GM18861 (cell line): ENCODE data around the gene MEMO1.

Experiments used
- ATAC-seq: cut with Tn5 transposase; IDR thresholded peaks from one replicate; pipeline ENCODE4 v1.9.1; 2021; ENCODE audit not compliant: unreplicated experiment

Gene MEMO1

DNA sequence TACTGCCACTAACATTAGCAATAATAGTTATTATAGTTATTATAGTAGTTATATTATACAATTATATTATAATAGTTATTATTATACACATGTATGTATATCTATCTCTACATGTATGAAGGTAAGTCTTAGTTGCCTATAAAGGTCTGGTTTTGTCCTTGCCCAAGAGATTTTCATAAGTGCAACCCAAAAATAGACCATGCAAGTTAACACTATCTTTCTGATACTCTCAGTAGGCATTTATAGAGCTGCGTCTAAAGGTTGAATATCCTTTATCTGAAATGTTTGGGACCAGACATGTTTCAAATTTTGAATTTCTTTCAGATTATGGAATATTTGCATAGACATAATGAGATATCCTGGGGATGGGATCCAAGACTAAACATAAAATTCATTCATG, 175.4 kb downstream of the MEMO1 start:
- ATAC-seq: no peak

DNA sequence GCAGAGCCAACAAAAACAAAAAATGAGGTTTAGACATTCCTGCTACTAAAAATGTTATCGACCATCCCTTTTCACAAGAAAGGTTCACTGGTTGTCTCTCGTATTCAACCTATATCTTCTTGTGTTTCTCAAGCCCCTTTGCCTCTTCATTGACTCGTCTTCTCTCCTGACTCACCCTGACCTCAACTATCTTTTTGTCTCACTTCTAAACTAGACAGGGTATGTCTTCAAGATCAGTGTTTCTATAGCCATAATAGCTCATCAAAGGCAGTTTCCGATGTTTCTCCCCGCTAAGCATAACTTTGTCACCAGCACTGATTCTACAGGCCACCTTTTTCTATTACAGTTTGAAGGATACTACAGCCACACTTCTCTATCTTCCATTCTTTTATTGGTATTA, 178.4 kb downstream of the MEMO1 start:
- no peak for ATAC-seq

DNA sequence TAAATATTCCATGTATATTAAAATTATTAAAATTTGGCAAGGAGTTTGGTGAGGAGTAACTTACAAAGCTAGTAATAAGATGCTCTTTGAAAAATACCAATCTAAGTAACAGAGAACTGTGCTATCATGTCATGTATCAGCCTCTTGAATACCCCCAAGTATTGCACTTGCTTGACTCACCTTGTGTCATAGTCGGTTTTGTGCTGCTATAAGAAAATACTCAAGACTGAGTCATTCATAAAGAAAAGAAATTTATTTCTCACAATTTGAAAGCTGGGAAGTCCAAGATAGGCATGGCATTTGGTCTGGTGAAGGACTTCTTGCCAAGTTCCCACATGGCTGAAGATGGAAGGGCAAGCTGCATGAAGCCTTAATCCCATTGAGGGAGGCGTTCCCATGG, 179.2 kb downstream of the MEMO1 start:
- ATAC-seq: no peak

DNA sequence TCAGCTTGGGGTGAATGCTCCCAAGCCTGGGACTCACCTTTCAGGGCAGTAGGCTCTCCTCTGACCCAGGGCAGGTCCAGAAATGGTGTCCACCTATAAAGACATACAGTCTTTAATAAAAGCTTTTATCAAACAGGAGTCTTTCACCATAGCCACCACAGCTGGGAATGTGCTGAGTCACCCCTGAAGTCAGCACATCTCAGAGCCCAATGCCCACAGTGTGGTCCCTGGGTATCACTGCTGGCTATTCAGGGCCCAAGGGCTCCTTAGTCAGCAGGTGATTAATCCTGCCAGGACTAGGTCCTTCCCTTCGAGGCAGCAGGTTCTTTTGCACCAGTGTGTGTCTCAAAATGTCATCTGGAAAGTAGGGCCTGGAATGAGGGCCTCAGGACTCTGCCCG, 181.9 kb downstream of the MEMO1 start:
- no peak for ATAC-seq

DNA sequence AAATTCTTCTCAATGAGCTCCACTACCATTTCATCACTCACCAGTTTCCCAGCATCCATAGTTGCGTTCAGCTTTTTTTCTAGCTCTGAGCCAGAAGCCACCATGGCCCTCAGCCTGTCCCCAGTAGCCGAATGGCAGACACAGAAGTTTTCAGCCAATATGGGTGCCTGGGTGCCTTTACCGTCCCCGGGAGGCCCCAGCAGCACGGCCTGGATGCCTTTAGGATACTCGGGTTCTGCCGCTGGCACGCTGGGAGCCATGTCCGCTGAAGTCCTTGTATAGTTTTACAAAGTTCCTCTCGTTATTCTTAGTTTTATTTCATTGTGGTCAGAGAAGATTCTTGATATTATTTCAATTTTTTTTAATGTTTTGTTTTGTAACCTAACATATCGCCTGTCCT, 187.2 kb downstream of the MEMO1 start:
- no peak for ATAC-seq

DNA sequence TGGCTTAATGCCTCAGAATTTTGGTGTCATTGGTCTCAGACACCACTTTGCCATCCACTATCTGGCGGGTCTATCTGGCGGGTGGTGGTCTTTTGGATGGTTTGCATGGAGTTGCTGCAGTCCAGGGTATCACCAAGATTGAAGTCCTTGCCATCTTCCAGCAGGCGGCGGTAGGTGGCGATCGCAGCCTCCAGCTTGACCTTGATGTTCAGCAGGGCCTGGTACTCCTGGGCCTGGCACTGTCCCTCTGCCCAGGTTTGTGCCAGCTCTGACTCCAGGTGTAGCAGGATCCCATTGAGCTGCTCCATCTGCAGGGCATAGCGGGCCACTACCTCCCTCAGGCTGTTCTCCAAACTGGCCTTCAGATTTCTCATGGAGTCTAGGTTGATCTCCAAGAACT, 188.2 kb downstream of the MEMO1 start:
- ATAC-seq: no peak
